Measurements from ENCODE around the gene AGBL4.
A peak's percentile ranks its signal among the peaks of the same experiment; 100 is the strongest.

Gene AGBL4

GRCh38 chr1:48875552-48876329 is 1148.0 kb downstream of the AGBL4 start:
- no peak overlapping the region for H3K4me3 ChIP-seq (replicated peaks; ENCODE audit: low read depth, low read length)
- TF ChIP-seq CTCF (IDR thresholded peaks at IDR 0.05; ENCODE audit: low read depth, low read length, missing control alignments), result no peak
- DNase-seq (ENCODE audit: extremely low read depth, low read depth), result no peak

GRCh38 chr1:48873944-48874343 is 1149.8 kb downstream of the AGBL4 start:
- no peak for TF ChIP-seq CTCF (IDR thresholded peaks at IDR 0.05; ENCODE audit: low read depth, low read length, missing control alignments)
- no peak for DNase-seq (ENCODE audit: extremely low read depth, low read depth)
- no peak overlapping the region for H3K4me3 ChIP-seq (replicated peaks; ENCODE audit: low read depth, low read length)

- peak; percentile 46 for TF ChIP-seq CTCF (IDR thresholded peaks at IDR 0.05; ENCODE audit: low read depth, low read length, missing control alignments)
- no peak for DNase-seq (ENCODE audit: extremely low read depth, low read depth)
- no peak overlapping the region for H3K4me3 ChIP-seq (replicated peaks; ENCODE audit: low read depth, low read length)
Measured at GRCh38 chr1:48870596-48870995, 1153.2 kb downstream of the AGBL4 start.

GRCh38 chr1:48869116-48869893 is 1154.4 kb downstream of the AGBL4 start:
- no peak for TF ChIP-seq CTCF (IDR thresholded peaks at IDR 0.05; ENCODE audit: low read depth, low read length, missing control alignments)
- H3K4me3 ChIP-seq (replicated peaks; ENCODE audit: low read depth, low read length), result no peak overlapping the region
- no peak for DNase-seq (ENCODE audit: extremely low read depth, low read depth)

GRCh38 chr1:48864913-48865312 is 1158.8 kb downstream of the AGBL4 start:
- no peak overlapping the region for H3K4me3 ChIP-seq (replicated peaks; ENCODE audit: low read depth, low read length)
- no peak for TF ChIP-seq CTCF (IDR thresholded peaks at IDR 0.05; ENCODE audit: low read depth, low read length, missing control alignments)
- DNase-seq (ENCODE audit: extremely low read depth, low read depth), result no peak

- no peak overlapping the region for H3K4me3 ChIP-seq (replicated peaks; ENCODE audit: low read depth, low read length)
- TF ChIP-seq CTCF (IDR thresholded peaks at IDR 0.05; ENCODE audit: low read depth, low read length, missing control alignments), result no peak
- DNase-seq (ENCODE audit: extremely low read depth, low read depth), result no peak
Measured at GRCh38 chr1:48859456-48859855, 1164.3 kb downstream of the AGBL4 start.
